SK-N-MC (cell line): ENCODE data around the gene TIAM1.
"Not testable (repeated sequence)": the region's sequence is repeated elsewhere in the genome, so short reads cannot be mapped to it uniquely, and the experiment has no call there.

Experiments used
- EZH2 ChIP-seq: fragments of 200-600 bp; sonication (generic); IDR thresholded peaks from one replicate; pipeline ENCODE4 v1.6.1; 2017; ENCODE audit warnings: antibody characterized with exemption
- FOXP2 ChIP-seq: optimal IDR thresholded peaks from 2 replicates; pipeline ENCODE3; 2011; ENCODE audit warnings: mild to moderate bottlenecking, moderate library complexity; ENCODE audit not compliant: insufficient read depth; ENCODE audit errors: extremely low read length, control extremely low read depth
- POLR2AphosphoS5 ChIP-seq: IDR thresholded peaks from 2 replicates; pipeline ENCODE4 v1.6.1; 2012; ENCODE audit warnings: mild to moderate bottlenecking, low read depth, low read length, borderline replicate concordance

DNA sequence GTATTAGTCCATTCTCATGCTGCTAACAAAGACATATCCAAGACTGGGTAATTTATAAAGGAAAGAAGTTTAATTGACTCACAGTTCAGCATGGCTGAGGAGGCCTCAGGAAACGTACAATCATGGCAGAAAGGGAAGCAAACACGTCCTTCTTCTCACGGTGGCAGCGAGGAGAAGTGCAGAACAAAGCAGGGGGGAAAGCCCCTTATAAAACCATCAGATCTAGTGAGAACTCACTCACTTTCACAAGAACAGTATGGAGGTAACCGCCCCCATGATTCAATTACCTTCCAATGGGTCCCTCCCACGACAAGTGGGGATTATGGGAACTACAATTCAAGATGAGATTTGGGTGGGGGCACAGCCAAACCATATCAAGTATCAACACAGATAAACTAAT, 115.3 kb downstream of the TIAM1 start:
- not testable (repeated sequence) for TF ChIP-seq POLR2AphosphoS5, EZH2, FOXP2
